IPS-18c (cell line): ENCODE results near the gene F5.

ENCODE experiments used
- H3K4me3 ChIP-seq: 2 replicates; pipeline ENCODE4 v1.7.0; 2013; ENCODE audit warnings: low read depth, mild to moderate bottlenecking, low read length, moderate library complexity; ENCODE audit not compliant: insufficient read depth
- H3K9me3 ChIP-seq: one replicate; pipeline ENCODE4 v1.6.1; 2013; ENCODE audit warnings: mild to moderate bottlenecking, low read length, moderate library complexity; ENCODE audit not compliant: control insufficient read depth, insufficient read depth

The F5 gene

GRCh38 chr1:169586395-169587255, at the start of gene F5:
Gene F5 (minus strand): TSS chr1:169586481. CDS start chr1:169586386, 95 bp downstream.
- H3K9me3 ChIP-seq: no peaks in the 10 kb centered on the region
- H3K4me3 ChIP-seq: peak within 1 kb of the TSS; percentile 11

- no peaks in the 10 kb centered on the region for H3K9me3 ChIP-seq
Measured at GRCh38 chr1:169634877-169635276, 48.6 kb upstream of the F5 start.

DNA sequence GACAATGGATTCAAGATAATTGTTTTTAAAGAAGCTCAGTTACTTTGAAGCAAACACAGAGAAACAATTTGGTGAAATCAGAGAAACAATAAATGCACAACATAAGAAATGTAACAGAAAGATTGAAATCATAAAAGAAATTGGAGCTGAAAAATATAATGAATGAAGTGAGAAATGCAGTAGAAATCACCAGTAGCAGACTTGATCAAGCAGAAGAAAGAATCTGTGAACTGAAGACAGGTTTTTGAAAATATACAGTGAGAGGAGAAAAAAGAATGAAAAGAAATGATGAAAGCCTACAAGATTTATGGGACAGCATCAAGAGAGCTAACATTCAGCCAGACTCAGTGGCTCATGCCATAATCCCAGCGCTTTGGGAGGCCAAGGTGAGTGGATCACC, 47.9 kb upstream of the F5 start:
- no peak overlapping the region for H3K4me3 ChIP-seq

More at GRCh38 chr1:169634877-169635276, 48.6 kb upstream of the F5 start:
- H3K4me3 ChIP-seq: no peak overlapping the region

DNA sequence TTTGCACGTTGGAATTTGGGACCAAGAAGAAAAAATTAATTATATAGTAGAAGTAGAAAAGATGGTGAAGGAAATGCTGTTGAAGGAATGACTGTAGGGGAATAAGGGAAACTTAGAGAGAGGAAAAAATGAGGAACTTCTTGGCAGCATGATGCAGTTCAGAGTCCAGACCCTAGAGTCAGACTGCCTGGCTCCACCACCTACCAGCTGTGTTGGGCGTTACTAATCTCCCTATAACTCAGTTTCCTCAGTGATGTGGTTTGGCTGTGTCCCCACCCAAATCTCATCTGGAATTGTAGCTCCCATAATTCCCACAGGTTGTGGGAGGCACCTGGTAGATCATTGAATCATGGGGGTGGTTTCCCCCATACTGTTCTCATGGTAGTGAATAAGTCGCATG, 45.0 kb upstream of the F5 start:
- no peak overlapping the region for H3K4me3 ChIP-seq

More for the DNA sequence above, 47.9 kb upstream of the F5 start:
- H3K9me3 ChIP-seq: no peaks in the 10 kb centered on the region

DNA sequence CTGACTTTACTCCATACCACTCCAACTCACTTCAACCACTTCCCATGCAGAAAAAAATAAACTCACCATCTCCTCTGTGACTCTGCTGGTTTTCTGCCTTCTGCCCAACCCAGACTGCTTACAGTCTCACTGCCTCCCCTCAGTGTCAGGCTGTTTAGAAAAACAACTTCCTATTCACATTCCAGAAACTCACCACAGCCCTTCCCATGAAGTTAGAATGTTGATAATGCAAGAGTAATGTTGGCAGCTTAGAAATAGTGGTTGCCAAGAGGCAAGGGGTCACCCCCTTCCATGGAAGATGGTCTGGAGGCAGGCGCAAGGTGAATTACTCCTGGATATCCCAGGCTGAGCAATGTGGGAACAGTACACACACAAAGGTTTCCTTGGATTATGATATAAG, 43.7 kb upstream of the F5 start, which contains the start of gene SELP:
SELP (minus strand) TSS at position 119 of the 400 bp plus-strand sequence; CDS start at position 69, 50 bp downstream.
- Histone ChIP-seq H3K4me3 (no peak within 1 kb of the TSS), H3K9me3 (no peaks in the 10 kb centered on the region)

More for the DNA sequence above, 45.0 kb upstream of the F5 start:
- H3K9me3 ChIP-seq: no peaks in the 10 kb centered on the region

DNA sequence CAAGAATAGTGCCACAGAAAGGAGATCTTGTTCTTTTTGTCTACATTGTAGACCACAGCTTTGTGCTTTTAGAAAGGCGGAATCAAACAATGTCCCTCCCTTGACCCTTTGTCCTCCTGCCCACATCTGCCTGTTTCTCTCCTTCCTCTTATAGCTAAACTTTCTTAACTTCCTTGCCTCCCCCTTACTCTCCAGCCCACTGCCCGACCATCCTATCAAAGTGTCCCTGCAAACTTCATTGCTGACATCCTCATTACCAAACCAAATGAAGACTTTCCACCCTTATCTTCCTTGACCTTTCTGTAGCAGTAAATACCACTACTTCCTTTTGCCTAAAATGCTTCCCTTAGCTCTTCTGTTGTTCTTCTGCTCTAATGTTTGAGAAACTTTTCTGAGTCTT, 38.6 kb upstream of the F5 start:
- Histone ChIP-seq H3K4me3 (no peak overlapping the region), H3K9me3 (no peaks in the 10 kb centered on the region)

DNA sequence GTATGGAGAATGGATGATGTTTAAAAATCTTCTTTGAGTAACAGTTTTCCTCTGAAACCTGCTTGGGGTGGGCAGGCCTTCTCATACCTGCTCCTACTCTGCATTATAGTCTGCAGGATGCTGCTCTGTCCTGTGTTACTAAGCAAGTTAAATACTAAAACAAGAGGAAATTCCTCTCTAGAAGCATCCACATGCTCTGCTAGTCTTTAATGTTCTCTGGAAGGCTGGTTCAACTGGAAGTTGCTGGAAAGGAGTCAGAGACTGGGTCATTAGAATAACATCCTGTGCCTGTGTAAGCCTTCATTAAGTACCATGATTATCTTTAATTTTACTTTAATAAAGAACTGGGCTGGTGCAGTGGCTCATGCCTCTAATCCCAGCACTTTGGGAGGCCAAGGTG, 37.8 kb upstream of the F5 start:
- Histone ChIP-seq H3K9me3 (no peaks in the 10 kb centered on the region), H3K4me3 (no peak overlapping the region)

DNA sequence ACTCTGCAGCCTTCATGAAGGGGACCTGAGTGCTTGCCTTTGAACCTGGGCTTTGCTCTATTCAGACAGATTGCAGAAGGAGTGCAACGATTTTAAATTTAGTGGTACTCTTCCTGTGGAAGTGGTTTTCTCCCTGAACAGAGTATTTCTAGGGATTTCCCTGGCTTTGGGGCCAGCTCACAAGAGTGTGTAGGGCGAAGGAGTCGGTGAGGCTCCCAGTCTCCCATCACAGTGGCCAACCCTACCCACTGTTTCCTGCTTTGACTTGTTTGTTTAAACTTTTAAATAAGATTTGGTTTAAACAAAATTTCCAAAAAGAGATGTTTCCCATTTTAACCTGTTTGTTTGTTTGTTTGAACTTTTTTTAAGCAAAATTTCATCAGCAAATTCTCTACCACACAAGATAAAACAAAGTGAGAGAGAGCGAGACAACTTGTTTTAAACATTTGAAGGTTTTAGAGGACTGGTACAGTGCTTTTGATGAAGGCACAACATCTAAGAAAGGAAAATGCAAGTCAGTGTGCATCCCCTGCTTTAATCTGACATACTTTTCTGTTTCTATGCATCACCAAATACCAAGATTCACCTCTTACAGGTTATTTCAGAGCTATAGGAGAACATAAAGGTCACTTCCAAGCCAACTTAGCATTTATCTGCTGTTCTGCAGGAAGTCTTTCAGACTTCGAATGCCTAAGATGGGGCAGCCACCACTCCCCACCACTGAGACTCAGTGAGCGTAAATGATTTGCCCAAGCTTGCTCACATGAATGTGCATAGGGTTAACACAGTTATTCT, 37.0 kb upstream of the F5 start:
- Histone ChIP-seq H3K4me3 (no peak overlapping the region), H3K9me3 (no peaks in the 10 kb centered on the region)

- Histone ChIP-seq H3K9me3 (no peaks in the 10 kb centered on the region), H3K4me3 (no peak overlapping the region)
Measured at GRCh38 chr1:169620565-169620964, 34.3 kb upstream of the F5 start.

DNA sequence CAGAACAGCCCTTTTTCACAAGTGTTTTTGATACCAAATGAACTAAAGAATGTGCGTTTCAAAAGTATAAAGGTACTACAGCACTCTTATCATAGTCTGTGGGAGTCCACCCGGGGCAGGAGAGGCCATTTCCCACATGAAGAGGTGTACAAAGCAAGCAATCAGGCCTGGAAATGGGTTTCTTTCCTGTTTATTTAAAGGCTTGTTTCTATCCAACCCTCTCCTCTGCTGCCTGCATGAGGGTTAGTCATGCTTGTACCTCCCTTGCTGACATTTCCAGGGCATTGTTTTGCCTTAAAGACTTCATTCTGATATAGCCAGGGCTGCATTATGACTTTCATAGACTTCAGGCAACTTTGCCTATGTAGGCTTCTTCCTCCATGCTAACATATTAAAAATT, 32.1 kb upstream of the F5 start:
- Histone ChIP-seq H3K4me3 (no peak overlapping the region), H3K9me3 (no peaks in the 10 kb centered on the region)

DNA sequence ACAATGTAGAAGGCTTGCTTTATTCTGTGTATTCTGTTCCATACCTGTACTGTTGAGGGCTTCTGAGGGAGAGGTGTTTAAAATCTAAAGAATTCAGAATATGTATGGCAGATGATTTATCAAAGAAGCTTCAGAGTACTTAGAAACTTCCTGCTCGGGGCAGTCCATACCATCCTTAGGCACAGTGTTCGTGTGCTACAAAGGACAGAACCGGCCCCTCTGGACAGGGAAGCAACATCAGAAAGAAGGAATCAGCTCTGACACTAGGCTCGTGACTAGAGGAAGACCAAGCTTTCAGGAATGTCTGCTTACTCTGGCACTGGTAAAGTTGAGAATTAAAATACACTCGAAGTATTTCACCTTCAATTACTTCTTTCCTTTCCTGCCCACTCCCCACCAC, 29.5 kb upstream of the F5 start:
- H3K4me3 ChIP-seq: no peak overlapping the region
- no peaks in the 10 kb centered on the region for H3K9me3 ChIP-seq

- Histone ChIP-seq H3K4me3 (no peak overlapping the region), H3K9me3 (no peaks in the 10 kb centered on the region)
Measured at GRCh38 chr1:169610858-169611257, 24.6 kb upstream of the F5 start.

DNA sequence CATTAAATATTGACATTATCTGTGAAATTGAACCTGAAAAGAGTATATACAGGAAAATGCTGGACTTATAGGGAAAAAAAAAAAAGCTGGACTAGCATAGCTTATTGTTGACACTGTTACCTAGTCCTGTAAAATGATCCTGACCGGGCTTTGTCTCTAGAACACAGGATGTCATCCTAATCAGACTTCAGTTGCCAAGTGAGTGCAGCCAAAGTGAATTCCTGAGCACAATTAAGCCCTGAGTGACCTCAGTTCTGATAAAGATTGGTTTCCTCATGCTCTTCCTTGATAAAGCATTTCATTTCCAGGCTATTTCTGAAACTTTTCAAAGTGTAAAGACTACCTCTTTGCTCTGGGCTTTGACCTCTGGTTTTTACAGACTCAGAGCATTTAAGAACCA, 23.8 kb upstream of the F5 start:
- no peak overlapping the region for H3K4me3 ChIP-seq
- H3K9me3 ChIP-seq: no peaks in the 10 kb centered on the region

GRCh38 chr1:169608226-169608625, 21.9 kb upstream of the F5 start:
- no peak overlapping the region for H3K4me3 ChIP-seq
- H3K9me3 ChIP-seq: no peaks in the 10 kb centered on the region

- H3K4me3 ChIP-seq: no peak overlapping the region
Measured at GRCh38 chr1:169604781-169605560, 18.7 kb upstream of the F5 start.

DNA sequence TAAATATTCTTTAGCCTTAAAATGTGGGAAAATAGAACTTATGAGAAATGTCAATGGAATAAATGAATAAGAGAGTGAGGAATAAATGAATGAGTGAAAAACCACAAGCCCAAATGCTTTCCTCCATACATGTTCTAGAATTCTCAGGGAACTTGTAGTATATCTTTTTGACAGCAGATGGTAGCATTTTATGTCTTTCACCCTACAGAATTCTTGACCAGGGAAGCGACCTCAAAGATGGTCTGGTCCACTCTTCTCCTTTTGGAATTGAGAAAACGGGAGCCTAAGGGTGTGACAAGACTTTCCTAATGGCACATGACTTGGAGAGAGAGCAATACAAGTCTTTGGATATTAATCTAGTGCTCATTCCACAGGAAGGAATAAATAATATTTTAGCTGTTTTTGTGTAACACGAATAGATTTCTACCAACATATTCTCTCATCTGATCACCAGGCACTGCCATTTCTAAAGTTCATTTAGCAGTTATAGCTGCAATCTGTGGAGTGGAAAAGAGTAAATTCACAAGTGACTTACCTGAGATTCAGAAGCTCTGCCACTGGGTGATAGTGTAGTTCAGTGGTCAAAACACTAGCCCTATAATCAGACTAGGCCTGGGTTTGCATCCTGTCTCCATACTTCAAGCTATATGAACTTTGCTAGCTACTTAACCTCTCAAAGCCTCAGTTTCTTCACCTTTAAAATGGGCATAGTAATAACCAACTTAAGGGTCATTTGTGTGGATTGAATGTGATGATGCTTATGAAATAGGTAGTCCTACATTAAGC, 15.0 kb upstream of the F5 start:
- Histone ChIP-seq H3K4me3 (no peak overlapping the region), H3K9me3 (no peaks in the 10 kb centered on the region)

More at GRCh38 chr1:169604781-169605560, 18.7 kb upstream of the F5 start:
- no peaks in the 10 kb centered on the region for H3K9me3 ChIP-seq
